HG02642 (cell line): ENCODE measurements around the gene ITPKB.
"Not testable (repeated sequence)": the region's sequence is repeated elsewhere in the genome, so short reads cannot be mapped to it uniquely, and the experiment has no call there.

Source experiments
- ATAC-seq: cut with Tn5 transposase; IDR thresholded peaks from one replicate; pipeline ENCODE4 v1.9.1; 2021; ENCODE audit warnings: mild to moderate bottlenecking; ENCODE audit not compliant: unreplicated experiment, poor library complexity

ITPKB gene

GRCh38 chr1:226643177-226643576 is 95.9 kb downstream of the ITPKB start:
- peak; percentile 60 for ATAC-seq

- ATAC-seq = no peak
Observed at GRCh38 chr1:226642421-226642820, 96.7 kb downstream of the ITPKB start.

- no peak for ATAC-seq
Observed at GRCh38 chr1:226641671-226642231, 97.3 kb downstream of the ITPKB start.

DNA sequence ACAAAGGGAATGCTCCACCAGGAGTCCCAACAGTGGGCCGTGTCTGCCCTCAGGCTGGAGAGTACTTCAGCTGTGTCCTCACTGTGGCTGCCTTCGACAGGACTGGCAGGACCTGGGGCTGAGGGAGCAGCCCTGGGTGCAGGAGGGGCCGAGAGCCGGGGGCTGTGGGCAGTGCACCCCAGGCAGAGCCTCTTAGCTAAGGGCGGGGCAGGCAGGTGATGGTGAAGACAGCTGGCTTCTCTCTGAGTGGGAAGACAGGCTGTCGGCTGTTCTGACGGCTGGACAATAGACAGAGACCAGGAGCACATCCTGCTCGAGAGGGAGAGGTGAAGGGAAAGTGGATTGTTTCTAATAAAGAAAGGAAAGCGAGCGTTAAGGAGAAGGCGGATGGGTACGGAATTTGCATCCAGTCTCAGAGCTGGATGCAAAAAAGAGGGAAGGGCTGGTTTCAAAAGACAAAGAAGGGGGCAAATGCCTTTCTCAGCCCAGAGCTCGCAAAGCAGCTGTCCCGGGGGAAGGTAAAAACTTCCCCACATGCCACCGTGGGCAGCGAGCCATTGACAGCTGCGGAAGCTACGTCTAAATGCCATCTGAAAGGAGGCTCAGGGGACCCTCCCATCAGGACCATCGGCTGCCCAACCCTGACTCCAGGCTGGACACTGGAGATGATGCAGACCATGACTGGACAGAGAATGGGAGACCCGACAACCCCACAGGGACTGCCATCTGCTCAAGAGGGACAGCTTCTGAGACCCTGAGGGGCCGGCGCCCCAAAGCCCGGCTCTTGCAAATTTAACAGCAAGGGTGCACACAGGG is 98.6 kb downstream of the ITPKB start:
- no peak for ATAC-seq

- no peak for ATAC-seq
Observed at GRCh38 chr1:226639631-226640061, 99.4 kb downstream of the ITPKB start.

- not testable (repeated sequence) for ATAC-seq
Observed at GRCh38 chr1:226639206-226639605, 99.9 kb downstream of the ITPKB start.

DNA sequence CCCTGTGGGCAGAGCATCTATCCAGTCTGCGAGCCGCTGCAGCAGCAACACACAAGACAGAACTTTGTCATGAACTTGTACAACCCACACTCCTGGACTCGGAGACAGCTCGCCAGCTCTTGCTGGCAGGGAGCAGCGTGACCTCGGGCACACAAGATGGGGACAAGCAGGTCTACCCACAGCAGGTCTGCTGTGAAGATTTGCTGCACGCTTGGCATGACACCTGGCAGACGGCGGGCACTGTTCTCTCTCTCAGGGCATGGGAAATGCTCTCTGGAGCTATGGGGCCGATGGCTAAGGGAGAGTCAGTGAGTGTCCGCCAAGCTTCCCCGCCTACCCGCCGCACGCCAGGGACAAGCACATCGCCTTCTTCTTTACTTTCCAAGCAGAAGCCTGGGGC is 100.5 kb downstream of the ITPKB start:
- no peak for ATAC-seq

GRCh38 chr1:226638001-226638601 is 101.0 kb downstream of the ITPKB start:
- ATAC-seq = no peak

DNA sequence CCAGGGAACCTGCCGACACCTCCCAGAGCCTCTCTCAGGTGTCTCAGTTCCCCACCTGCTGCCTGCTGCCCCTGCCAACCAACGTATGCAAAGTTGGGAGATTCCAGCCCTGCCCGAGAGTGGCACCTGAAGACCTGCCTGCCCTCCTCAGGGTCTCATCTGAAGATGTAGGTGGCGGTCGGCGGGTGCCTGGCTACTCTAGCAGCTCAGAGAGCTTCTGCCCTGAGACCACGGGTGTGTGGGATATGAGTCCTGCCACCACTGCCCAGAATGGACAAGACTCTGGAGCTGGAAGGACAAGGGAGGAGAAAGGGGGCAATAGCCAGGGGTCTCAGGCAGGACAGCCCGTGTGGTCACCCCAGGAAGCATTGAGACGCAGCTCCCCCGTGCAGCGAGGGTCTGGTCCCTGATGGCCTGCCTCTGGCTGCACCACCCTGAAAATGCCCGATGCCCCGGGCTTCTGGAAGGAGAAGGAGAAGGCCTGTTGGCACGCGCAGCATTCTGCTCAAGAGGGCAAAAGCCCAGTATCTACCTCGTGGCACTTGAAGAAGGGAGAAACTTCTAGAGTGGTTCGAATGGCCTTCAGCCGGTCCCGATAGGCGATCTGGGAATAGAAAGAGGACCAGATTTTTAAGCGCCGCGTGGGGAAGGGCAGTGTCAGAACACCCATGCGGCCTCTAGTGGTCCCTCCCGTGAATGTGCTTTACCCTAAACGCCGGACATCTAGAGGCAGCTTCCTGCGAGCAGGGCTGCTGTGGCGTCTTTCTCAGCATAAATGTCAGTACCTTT is 101.7 kb downstream of the ITPKB start:
- no peak for ATAC-seq

DNA sequence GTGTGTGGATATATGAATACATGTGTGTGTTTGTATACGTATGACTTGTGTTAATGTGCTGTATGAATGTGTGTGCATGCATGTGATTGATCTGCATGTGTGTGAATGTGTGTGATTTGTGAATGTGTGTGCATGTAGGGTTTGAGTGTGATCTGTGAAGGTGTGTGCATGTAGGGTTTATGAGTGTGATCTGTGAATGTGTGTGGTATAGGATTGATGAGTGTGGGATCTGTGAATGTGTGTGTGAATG is 102.3 kb downstream of the ITPKB start:
- no peak for ATAC-seq

- no peak for ATAC-seq
Observed at GRCh38 chr1:226635456-226635941, 103.6 kb downstream of the ITPKB start.

GRCh38 chr1:226634611-226635246 is 104.4 kb downstream of the ITPKB start:
- no peak for ATAC-seq

- peak; percentile 84 for ATAC-seq
Observed at GRCh38 chr1:226634166-226634588, 104.9 kb downstream of the ITPKB start.

DNA sequence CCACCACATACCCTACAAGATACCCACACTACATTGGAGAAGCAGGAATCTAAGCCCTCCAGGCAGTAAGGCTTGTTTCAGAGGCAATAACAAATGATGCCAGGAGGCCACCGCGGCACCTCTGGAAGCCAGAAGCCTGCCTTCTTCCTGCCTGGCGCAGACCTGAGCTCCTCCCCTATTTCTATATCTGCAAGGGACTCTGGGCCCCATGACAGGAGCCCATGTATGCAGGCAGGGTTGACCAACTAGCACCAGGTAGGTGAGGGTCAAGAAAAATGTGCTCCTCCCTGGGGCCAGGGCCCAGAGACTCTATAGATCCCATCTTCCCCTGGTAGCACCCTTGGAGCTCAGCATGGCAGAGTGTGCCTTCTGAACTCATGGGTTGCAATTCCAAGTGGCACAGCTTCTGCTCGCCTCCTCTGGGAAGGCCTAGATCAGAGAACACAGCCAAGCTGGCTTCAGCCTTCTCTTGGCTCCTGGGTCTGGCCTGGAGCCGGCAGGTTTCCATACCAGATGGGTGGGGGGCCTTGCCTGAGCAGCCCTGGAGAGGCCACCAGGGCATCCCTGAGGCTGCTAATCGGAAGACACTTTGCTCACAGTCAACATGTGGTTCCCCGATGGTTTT is 105.4 kb downstream of the ITPKB start:
- peak; percentile 26 for ATAC-seq

- no peak for ATAC-seq
Observed at GRCh38 chr1:226632922-226633351, 106.1 kb downstream of the ITPKB start.

GRCh38 chr1:226632169-226632879 is 106.8 kb downstream of the ITPKB start:
- no peak for ATAC-seq

GRCh38 chr1:226631229-226632000 is 107.7 kb downstream of the ITPKB start:
- no peak for ATAC-seq

- no peak for ATAC-seq
Observed at GRCh38 chr1:226630592-226630991, 108.5 kb downstream of the ITPKB start.
